Measurements from ENCODE around the gene FAM53A. TPM values are rescaled to one million over a fixed set of nuclear protein-coding genes. Genes with fewer than 3 reads are reported as not detected.

Gene FAM53A
- total RNA-seq, 3 donors from 2014 or later, result 0.65 to 1.8 (median 1.4) TPM

DNA sequence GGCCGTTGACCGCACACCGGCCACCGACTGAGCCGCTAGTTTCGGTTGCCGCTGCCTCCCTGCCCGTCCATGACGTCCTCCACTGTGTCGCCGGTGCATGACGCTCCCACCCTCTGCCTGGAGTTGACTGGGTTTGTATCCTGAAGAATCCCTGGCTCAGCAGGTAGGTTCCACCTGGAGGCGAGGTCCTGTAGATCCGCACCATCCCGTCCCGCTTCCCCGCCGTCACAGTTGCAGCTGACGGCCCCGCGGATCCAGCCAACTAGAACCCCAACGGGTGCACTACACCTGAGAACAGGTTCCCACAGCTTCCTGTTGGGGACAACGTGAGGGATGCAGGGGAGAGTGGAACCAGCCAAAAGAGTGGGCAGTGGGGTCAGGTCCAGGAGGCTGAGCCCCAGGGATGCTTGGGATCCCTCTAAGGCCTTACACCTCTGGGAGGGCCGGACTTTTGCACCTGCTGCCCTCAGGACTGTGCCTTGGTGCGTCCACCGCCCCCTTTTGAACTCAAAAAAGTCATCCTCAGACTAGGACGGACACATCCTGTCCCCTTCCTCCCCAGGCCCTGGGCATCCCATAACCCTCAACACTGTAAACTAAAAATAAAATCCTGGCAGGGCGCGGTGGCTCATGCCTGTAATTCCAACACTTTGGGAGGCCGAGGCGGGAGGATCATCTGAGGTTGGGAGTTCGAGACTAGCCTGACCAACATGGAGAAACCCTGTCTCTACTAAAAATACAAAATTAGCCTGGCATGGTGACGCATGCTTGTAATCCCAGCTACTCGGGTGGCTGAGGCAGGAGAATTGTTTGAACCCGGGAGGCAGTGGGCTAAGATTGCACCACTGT, 29.1 kb upstream of the FAM53A start:
- ATAC-seq, result peak; percentile 30
- TF ChIP-seq, protein P1, sequence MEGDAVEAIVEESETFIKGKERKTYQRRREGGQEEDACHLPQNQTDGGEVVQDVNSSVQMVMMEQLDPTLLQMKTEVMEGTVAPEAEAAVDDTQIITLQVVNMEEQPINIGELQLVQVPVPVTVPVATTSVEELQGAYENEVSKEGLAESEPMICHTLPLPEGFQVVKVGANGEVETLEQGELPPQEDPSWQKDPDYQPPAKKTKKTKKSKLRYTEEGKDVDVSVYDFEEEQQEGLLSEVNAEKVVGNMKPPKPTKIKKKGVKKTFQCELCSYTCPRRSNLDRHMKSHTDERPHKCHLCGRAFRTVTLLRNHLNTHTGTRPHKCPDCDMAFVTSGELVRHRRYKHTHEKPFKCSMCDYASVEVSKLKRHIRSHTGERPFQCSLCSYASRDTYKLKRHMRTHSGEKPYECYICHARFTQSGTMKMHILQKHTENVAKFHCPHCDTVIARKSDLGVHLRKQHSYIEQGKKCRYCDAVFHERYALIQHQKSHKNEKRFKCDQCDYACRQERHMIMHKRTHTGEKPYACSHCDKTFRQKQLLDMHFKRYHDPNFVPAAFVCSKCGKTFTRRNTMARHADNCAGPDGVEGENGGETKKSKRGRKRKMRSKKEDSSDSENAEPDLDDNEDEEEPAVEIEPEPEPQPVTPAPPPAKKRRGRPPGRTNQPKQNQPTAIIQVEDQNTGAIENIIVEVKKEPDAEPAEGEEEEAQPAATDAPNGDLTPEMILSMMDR (IDR thresholded peaks at IDR 0.05), result no peak
- intact Hi-C loops (cut with DNase I, micrococcal nuclease), result no loop called here
- Histone ChIP-seq H3K4me1 (ENCODE audit: low read depth) (peaks cover 34% of the 10 kb centered on the region), H3K4me3 (peak overlapping the region; percentile 80), H3K9me3 (no peaks in the 10 kb centered on the region), H3K36me3 (ENCODE audit: low read depth) (no peaks in the 10 kb centered on the region)
- no peak for DNase-seq

- peak within 1 kb of the TSS; percentile 80 for H3K4me3 ChIP-seq
- DNase-seq (peak; percentile 98 to 99 (median 99)), ATAC-seq (peak; percentile 90)
- TF ChIP-seq, protein P1 (IDR thresholded peaks at IDR 0.05), result peak; percentile 20
- intact Hi-C loops (cut with DNase I, micrococcal nuclease), result no loop called here
- no peaks in the 10 kb centered on the region for H3K36me3 ChIP-seq (ENCODE audit: low read depth)
- peaks cover 33% of the 10 kb centered on the region for H3K4me1 ChIP-seq (ENCODE audit: low read depth)
- no peaks in the 10 kb centered on the region for H3K9me3 ChIP-seq
Observed at GRCh38 chr4:1712216-1713002, 28.3 kb upstream of the FAM53A start, which contains the start of gene SLBP. Gene SLBP, minus strand, starts transcription at chr4:1712319. Its CDS starts 131 bp downstream, at chr4:1712188.

- intact Hi-C loops (cut with DNase I, micrococcal nuclease), result no loop called here
- H3K36me3 ChIP-seq (ENCODE audit: low read depth), result no peaks in the 10 kb centered on the region
- H3K9me3 ChIP-seq, result no peaks in the 10 kb centered on the region
- H3K4me1 ChIP-seq (ENCODE audit: low read depth), result peaks cover 33% of the 10 kb centered on the region
- ATAC-seq (peak; percentile 35), DNase-seq (peak; percentile 72 to 79 (median 73))
- H3K4me3 ChIP-seq, result peak overlapping the region; percentile 80
- TF ChIP-seq, protein P1 (IDR thresholded peaks at IDR 0.05), result no peak
Observed at GRCh38 chr4:1711571-1712215, 27.6 kb upstream of the FAM53A start.

GRCh38 chr4:1711055-1711570, 27.0 kb upstream of the FAM53A start:
- Histone ChIP-seq H3K4me1 (ENCODE audit: low read depth) (peaks cover 33% of the 10 kb centered on the region), H3K4me3 (peak overlapping the region; percentile 80), H3K36me3 (ENCODE audit: low read depth) (no peaks in the 10 kb centered on the region), H3K9me3 (no peaks in the 10 kb centered on the region)
- no peak for DNase-seq
- intact Hi-C loops (cut with DNase I, micrococcal nuclease), result no loop called here
- TF ChIP-seq, protein P1 (IDR thresholded peaks at IDR 0.05), result no peak
- no peak for ATAC-seq

DNA sequence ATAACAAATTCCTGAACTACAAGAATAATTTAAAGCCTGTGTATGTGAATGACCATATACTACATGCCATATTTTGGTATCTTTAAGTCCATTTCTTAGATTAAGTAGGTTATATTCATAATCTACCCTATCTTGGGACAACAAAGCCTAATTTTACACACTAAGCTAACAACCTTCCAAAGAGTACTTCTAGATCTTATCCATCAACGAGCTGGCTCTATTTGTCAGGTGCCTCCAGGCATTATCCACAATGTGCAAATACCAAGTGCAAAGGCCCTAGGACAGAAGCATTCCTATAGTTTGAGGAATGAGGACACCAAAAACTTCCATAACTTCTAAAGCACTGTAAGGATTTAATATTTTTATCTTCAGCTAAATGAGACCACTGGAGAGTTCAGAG, 24.5 kb upstream of the FAM53A start:
- Histone ChIP-seq H3K4me1 (ENCODE audit: low read depth) (peaks cover 20% of the 10 kb centered on the region), H3K9me3 (no peaks in the 10 kb centered on the region), H3K4me3 (no peak overlapping the region), H3K36me3 (ENCODE audit: low read depth) (no peaks in the 10 kb centered on the region)
- ATAC-seq (no peak), DNase-seq (no peak)
- TF ChIP-seq, protein P1 (IDR thresholded peaks at IDR 0.05), result no peak
- intact Hi-C loops (cut with DNase I, micrococcal nuclease), result no loop called here
